ENCODE results near the gene CD274.

CD274 gene

GRCh38 chr9:5478206-5478605, 27.9 kb downstream of the CD274 start:
- no peak overlapping the region for H3K4me3 ChIP-seq (ENCODE audit: low read depth, low read length)
- TF ChIP-seq CTCF (IDR thresholded peaks at IDR 0.05; ENCODE audit: low read depth, low read length) = no peak

- no peak for TF ChIP-seq CTCF (IDR thresholded peaks at IDR 0.05; ENCODE audit: low read depth, low read length)
- H3K4me3 ChIP-seq (ENCODE audit: low read depth, low read length) = no peak overlapping the region
Measured at GRCh38 chr9:5479994-5480694, 29.8 kb downstream of the CD274 start.

GRCh38 chr9:5480919-5481318, 30.6 kb downstream of the CD274 start:
- no peak for TF ChIP-seq CTCF (IDR thresholded peaks at IDR 0.05; ENCODE audit: low read depth, low read length)
- no peak overlapping the region for H3K4me3 ChIP-seq (ENCODE audit: low read depth, low read length)

- H3K4me3 ChIP-seq (ENCODE audit: low read depth, low read length) = no peak overlapping the region
- no peak for TF ChIP-seq CTCF (IDR thresholded peaks at IDR 0.05; ENCODE audit: low read depth, low read length)
Measured at GRCh38 chr9:5481322-5482040, 31.1 kb downstream of the CD274 start.

- H3K4me3 ChIP-seq (ENCODE audit: low read depth, low read length) = no peak overlapping the region
- no peak for TF ChIP-seq CTCF (IDR thresholded peaks at IDR 0.05; ENCODE audit: low read depth, low read length)
Measured at GRCh38 chr9:5482194-5482593, 31.9 kb downstream of the CD274 start.

- H3K4me3 ChIP-seq (ENCODE audit: low read depth, low read length) = no peak overlapping the region
- no peak for TF ChIP-seq CTCF (IDR thresholded peaks at IDR 0.05; ENCODE audit: low read depth, low read length)
Measured at GRCh38 chr9:5483306-5483705, 33.0 kb downstream of the CD274 start.

GRCh38 chr9:5485378-5486085, 35.2 kb downstream of the CD274 start:
- TF ChIP-seq CTCF (IDR thresholded peaks at IDR 0.05; ENCODE audit: low read depth, low read length) = no peak
- no peak overlapping the region for H3K4me3 ChIP-seq (ENCODE audit: low read depth, low read length)

Measured in WI38 (cell line).